ENCODE results near the gene TBPL1. TPM values are rescaled to one million over a fixed set of nuclear protein-coding genes. Genes with fewer than 3 reads are reported as not detected.

TBPL1 gene
- total RNA-seq, 1 experiment from 2014 or later = 39.7 TPM

GRCh38 chr6:134003542-134003951, 50.5 kb downstream of the TBPL1 start:
- in situ Hi-C loops (cut with HindIII; ENCODE audit: low pct_unique_long_range_greater_than_20kb, low sequenced_read_pairs) = no loop called here
- no TSS peak for BruUV-seq (replicated peaks)
- H3K4me3 ChIP-seq (ENCODE audit: low read depth in 2 of 2, low read length in 2 of 2) = no peak overlapping the region
- no peaks in the 10 kb centered on the region; the same call in 1 of the 2 replicates for H3K4me1 ChIP-seq (ENCODE audit: control insufficient read depth, insufficient read depth, low read length)
- intact Hi-C loops (cut with micrococcal nuclease; ENCODE audit: unreplicated experiment) = no loop called here
- H3K27ac ChIP-seq (ENCODE audit: low read length) = no peak overlapping the region
- no peak for DNase-seq (ENCODE audit: low read depth, low spot score)
- no peaks in the 10 kb centered on the region for H3K36me3 ChIP-seq (ENCODE audit: control insufficient read depth, insufficient read depth, low read length)
- no peak for ATAC-seq
- TF ChIP-seq POLR2AphosphoS5 (IDR thresholded peaks at IDR 0.05; ENCODE audit: low read depth, low read length) (no peak), SIN3A (IDR thresholded peaks at IDR 0.05; ENCODE audit: borderline replicate concordance, insufficient read depth, low read depth, low read length) (no peak), CTCF (IDR thresholded peaks at IDR 0.05) (no peak), TCF7L2 (IDR thresholded peaks at IDR 0.05; ENCODE audit: low read depth, low read length) (no peak), REST (IDR thresholded peaks at IDR 0.05; ENCODE audit: insufficient read depth in 1 of 2, low read depth in 2 of 2, low read length in 1 of 2) (no peak)
- H3K27me3 ChIP-seq (ENCODE audit: control insufficient read depth, insufficient read depth, low read length) = no peaks in the 10 kb centered on the region
- POLR2A ChIA-PET = interaction anchor here (0.6 kb wide), 1 partner anchor 59 kb away, joined by 10 read pairs; no protein-coding TSS in a partner anchor
- H3K9me3 ChIP-seq (ENCODE audit: control insufficient read depth, insufficient read depth, low read depth, low read length) = no peaks in the 10 kb centered on the region
- CTCF ChIA-PET = interaction anchor here (1.6 kb wide), 1 partner anchor 30 kb away, joined by 5 read pairs; no protein-coding TSS in a partner anchor

- intact Hi-C loops (cut with micrococcal nuclease; ENCODE audit: unreplicated experiment) = loop anchor here (1.0 kb wide), 1 partner anchor 16 kb away; no protein-coding TSS in a partner anchor
- BruUV-seq (replicated peaks) = no TSS peak
- H3K9me3 ChIP-seq (ENCODE audit: control insufficient read depth, insufficient read depth, low read depth, low read length) = no peaks in the 10 kb centered on the region
- no peak for TF ChIP-seq POLR2AphosphoS5 (IDR thresholded peaks at IDR 0.05; ENCODE audit: low read depth, low read length)
- TF ChIP-seq CTCF (IDR thresholded peaks at IDR 0.05) = 0 out of 2 replicates have a peak, but pooled peaks have one; percentile 13
- DNase-seq (ENCODE audit: low read depth, low spot score) (no peak), ATAC-seq (no peak)
- no peak overlapping the region for H3K4me3 ChIP-seq (ENCODE audit: low read depth in 2 of 2, low read length in 2 of 2)
- no peaks in the 10 kb centered on the region; the same call in 1 of the 2 replicates for H3K4me1 ChIP-seq (ENCODE audit: control insufficient read depth, insufficient read depth, low read length)
- H3K27me3 ChIP-seq (ENCODE audit: control insufficient read depth, insufficient read depth, low read length) = no peaks in the 10 kb centered on the region
- ChIA-PET POLR2A (no interaction called here), CTCF (interaction anchor here (1.6 kb wide), 1 partner anchor 32 kb away, joined by 5 read pairs; no protein-coding TSS in a partner anchor)
- no peaks in the 10 kb centered on the region for H3K36me3 ChIP-seq (ENCODE audit: control insufficient read depth, insufficient read depth, low read length)
- in situ Hi-C loops (cut with HindIII; ENCODE audit: low pct_unique_long_range_greater_than_20kb, low sequenced_read_pairs) = no loop called here
- H3K27ac ChIP-seq (ENCODE audit: low read length) = no peak overlapping the region
Observed at GRCh38 chr6:134004714-134005113, 51.7 kb downstream of the TBPL1 start.
